Kidney capillary endothelial cell (primary cell): Measurements from ENCODE around the gene CSNK1G2.

Source experiments
- DNase-seq: peaks from one replicate; pipeline ENCODE4 v3.0.0-alpha.2; 2018; ENCODE audit warnings: low spot score

The CSNK1G2 gene

DNA sequence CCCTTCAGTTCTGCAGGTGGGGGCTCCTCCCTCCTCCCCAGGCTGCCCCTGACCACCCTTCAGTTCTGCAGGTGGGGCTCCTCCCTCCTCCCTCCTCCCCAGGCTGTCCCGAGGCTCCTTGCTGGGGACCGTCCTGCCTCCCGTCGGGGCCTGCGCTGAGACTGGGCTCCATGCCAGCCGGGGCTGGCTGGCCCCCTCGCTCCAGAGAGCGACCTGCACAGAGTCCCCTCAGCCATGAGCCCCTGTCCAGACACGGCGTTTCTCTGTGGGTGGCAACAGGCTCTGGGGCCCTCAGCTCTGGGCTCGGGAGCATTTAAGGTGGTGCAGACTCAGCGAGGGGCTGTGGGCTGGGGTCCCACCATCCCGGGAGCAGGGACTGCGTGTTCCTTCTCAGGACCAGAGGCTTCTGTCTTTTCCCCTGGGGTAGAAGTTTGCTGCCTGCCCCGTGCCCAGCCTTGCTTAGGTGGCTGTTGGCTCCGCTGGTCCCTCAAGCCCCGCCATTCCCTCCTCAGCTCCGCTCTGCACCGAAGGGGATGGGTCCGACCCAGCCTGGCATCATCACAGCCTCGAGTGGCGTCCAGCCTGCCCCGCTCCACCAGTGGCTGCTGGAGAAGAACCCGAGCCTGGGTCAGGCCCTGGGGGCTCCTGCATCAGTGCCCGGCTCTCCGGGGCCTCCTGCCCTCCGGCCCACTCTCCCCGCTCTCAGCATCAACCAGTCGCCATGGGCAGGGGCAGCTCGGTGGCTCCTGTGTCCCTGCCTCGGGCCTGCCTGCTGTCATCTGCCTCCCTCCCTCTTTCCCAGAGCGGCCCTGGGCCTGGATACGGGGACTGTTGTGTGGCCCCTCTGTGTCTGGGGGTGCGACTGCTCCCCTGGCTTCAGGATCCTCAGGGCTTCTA is 27.6 kb downstream of the CSNK1G2 start:
- no peak for DNase-seq

DNA sequence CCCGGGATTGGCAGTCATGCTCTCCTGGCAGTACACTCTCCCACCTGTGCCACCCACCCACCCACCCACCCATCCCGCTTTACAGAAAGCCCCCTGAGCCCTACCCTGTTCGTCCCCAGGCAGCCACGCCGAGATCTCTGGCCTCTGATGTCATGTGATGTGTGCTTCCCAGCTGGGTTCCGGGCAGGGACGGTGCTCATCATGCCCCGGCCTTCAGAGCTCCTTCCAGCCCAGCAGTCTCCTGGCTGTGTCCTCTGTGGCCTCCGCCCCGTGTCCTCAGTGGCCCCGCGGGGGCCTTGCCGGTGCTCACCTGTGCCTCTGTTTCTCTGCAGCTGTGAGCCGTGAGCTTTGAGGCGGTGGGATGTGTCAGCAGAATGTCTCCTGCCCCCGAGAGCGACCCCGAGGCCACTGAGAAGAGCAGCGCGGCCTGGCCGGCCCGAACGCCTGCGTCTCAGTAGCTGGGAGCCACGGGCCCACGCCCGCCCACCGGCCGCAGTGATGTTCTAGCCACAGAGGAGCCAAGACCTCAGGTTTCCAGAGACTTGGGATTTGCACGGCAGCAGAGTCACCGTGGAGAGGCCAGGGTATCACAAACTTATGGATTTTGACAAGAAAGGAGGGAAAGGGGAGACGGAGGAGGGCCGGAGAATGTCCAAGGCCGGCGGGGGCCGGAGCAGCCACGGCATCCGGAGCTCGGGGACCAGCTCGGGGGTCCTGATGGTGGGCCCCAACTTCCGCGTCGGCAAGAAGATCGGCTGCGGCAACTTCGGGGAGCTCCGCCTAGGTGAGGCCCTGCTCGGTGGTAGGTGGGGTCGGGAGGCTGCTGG is 28.4 kb downstream of the CSNK1G2 start:
- DNase-seq, result no peak

DNA sequence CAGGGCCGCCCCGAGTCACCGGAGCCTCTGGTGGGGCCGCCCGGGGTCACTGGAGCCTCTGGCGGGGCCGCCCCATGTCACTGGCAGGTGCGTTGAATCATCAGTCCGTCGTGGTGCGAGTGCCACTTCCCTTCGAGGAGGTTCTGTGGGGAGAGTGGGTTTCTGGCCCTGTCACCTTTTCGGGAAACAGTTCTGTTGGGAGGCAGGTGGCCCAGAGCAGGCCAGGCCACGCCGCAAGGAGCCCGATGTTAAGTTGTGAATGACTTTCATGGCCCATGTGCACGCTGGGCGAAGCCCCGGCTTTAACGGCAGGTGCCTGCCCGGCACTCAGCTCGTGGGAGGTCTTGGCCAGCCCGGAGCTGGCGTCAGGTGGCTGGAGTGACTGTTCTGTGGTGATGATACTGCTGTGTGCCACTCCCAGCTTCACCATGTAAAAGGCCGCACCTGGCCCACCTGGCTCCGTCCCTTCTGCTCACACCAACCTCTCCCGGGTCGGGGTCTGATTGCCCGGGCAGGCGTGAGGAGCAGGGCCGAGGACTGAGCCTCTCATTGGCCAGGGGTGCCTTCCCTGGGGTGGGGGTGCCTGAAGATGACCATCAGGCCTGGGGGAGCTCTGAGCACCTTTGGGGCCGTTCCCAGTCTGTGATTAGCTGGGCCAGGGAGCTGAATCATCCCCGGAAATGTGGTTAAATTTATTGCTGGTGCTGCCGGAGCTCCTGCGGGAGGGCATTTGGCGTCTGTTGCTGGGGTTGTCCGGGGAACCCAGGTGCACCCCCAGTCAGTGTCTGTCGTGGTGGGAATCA is 29.2 kb downstream of the CSNK1G2 start:
- no peak for DNase-seq

DNA sequence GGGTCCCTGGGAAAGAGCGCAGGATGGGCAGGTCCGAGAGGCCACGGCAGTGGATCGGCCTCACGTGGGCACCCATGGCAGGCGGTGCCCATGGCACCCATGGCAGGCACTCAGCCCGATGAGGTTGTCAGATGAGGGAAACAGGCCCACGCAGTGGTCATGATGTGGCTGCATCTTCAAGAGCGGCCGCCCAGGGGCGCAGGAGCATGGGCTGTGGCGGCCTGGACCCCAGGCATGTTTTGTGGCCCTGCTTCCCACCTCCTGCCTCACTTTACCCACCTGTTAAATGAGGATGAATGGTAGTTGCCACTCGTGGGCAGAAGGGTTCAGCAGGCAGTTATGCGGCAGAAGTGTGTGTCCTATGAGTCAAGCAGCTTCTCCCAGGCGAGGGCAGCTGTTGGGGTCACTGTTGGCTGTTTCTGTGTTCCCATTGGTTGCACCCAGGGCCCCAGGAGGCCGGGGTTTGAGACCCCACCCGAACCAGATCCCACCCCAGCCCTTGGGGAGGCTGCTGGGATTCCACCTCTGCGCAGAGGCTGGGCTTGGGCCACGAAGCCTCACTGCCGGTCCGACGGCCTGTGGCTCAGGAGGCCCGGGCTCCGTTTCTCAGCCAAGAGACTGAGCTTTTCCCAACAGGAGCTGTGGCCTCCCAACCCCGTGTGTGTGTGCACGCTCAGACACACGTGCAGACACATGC is 30.0 kb downstream of the CSNK1G2 start:
- no peak for DNase-seq

DNA sequence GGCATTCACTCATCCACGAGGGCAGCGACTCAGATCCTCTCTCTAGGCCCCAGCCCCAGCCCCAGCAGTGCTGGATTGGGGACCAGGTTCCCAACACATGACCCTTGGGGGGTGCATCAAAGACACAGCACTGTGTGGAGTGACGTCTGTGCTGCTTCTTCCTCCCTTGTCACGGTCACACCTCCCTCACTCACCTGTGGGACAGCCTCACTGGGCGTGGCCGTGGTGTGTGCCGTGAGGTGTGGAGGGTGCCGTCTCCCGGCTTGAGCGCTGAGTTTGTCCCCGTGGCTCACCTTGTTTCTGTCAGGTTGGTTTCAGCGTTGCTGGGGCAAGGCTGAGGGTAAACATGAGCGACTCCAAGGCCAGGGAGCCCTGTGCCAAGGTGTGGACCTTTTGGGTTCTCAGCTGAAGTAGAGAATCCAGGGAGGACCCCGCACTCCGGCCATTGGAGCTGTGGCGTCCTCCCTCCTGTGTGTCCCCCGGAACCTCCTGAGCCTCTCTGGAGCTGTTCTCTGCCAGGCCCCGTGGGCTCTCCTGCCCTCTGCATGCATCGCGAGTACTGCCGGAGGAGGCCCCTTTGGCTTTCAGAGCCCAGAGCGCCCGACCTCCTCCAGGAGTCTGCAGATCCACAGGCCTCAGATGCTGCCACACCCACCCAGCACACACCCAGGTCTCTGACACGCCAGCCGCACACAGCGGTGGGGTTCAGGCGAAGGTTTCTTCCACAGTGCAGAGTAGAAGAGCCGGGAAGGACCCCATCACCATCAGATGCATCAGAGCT is 33.6 kb downstream of the CSNK1G2 start:
- DNase-seq, result no peak

DNA sequence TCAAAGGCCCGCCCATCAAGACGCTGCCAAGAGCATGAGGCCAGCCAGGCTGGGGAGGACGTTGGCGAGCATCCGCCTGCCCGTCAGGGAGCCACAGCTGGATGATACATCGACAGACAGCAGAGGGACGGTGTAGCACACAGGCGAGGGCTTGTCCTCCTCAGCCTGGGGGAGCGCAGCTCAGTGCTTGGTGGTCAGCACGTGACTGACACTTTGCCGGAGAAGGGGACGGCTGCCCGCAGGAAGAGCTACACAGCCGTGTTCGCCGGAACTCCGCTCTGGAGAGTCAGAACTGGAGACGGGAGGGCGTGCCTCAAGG is 34.1 kb downstream of the CSNK1G2 start:
- DNase-seq, result no peak

DNA sequence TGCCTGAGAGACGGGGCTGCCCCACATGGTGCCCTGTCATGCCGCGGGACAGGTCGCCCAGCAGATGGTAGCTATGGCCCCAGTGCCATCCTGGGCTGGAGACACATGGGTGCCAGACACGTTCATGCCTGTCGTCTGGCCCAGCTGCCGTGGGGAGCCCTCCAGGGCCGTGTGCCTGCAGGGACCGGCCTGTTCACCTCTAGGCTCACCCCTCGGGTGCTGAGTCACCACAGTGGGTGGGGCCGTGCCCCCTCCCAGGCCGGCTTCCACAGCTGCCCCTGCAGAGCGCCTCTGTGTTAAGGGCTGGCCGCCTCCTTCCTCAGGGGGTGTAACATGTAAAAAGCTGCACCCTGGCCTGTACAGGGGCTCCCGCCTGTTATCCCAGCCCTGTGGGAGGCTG is 36.1 kb downstream of the CSNK1G2 start:
- no peak for DNase-seq

DNA sequence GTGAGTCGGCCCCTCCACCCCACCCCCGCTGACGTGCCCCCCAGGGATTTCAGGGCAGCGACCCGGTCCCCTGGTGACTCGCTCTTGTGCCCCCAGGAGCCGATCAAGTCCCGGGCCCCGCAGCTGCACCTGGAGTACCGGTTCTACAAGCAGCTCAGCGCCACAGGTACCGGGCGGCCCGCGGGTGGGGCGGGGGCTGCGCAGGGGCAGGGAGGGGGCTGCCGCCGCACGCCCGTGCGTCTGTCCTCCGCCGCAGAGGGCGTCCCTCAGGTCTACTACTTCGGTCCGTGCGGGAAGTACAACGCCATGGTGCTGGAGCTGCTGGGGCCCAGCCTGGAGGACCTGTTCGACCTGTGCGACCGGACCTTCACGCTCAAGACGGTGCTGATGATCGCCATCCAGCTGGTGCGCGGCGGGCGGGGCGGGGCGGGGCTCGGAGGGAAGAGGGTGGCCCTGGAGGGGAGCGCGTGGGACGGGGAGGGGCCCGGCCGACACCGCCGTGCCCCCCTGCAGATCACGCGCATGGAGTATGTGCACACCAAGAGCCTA is 37.4 kb downstream of the CSNK1G2 start:
- no peak for DNase-seq

DNA sequence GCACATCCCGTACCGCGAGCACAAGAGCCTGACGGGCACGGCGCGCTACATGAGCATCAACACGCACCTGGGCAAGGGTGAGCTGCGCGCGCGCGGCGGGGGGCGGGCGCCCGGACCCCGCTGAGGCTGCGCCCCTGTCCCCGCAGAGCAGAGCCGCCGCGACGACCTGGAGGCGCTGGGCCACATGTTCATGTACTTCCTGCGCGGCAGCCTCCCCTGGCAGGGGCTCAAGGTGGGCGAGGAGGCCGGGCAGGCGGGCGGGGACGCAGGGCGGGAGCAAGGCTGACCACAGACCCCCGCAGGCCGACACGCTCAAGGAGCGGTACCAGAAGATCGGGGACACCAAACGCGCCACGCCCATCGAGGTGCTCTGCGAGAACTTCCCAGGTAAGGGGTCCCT is 38.0 kb downstream of the CSNK1G2 start:
- no peak for DNase-seq

DNA sequence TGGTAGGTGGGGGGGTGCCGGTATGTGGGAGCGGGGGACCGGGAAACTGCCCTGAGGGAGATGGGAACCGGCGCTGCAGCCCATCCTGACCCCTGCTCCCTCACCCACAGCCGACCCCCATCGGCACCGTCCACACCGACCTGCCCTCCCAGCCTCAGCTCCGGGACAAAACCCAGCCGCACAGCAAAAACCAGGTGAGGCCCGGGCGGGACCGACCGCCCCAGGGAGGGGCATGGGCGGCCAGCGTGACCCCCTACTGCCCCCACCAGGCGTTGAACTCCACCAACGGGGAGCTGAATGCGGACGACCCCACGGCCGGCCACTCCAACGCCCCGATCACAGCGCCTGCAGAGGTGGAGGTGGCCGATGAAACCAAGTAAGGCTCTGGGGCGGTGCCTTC is 38.7 kb downstream of the CSNK1G2 start:
- no peak for DNase-seq

DNA sequence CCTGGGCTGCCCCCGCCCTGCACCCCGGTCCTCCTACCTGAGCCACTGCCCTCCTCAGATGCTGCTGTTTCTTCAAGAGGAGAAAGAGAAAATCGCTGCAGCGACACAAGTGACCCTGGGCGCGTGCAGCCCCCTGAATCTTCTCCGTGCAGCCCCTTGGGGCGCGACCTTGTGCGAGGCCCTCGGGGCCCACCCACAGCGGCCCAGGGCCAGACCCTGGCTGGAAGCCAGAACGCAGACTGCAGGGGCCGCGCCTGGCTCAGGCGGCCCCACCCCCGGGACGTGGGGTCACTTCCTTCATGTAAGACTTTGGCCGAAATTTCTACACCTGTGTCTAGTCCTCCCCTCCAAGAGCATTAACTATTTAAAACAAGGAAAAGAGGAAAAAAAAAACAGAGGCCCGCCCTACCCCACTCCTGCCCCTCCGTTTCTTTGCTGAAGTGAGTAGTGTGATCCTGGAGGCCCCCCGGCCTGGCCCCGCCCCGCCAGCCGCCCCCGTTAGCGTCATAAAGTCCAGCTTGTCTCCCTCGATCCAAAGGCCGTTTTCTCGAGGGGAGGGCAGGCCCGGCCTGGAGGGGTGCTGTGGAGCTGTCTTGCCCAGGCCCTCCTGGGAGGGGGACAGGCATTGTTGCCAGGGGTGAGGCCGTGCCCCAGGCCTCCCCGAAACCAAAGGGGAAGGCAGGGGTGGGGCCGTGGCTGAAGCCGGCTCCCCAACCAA is 39.3 kb downstream of the CSNK1G2 start:
- no peak for DNase-seq

DNA sequence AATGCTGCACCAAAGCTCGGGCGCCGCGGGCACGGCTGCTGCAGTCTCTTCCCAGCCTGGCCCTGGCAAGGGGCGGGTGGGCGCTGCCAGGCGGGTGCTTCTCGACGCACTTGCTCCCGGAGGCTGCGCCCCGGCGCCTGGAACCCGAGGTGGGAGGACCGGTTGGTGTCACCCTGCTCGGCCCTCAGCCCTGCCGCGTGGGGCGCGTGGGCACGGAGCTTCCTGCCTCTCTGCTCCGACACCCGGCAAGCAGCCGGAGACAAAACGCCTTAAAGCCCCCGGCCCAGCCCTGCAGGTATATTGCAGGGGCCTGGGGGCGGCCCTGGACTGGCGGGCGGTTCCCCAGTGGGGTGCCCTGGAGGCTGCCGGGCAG is 39.8 kb downstream of the CSNK1G2 start:
- no peak for DNase-seq

DNA sequence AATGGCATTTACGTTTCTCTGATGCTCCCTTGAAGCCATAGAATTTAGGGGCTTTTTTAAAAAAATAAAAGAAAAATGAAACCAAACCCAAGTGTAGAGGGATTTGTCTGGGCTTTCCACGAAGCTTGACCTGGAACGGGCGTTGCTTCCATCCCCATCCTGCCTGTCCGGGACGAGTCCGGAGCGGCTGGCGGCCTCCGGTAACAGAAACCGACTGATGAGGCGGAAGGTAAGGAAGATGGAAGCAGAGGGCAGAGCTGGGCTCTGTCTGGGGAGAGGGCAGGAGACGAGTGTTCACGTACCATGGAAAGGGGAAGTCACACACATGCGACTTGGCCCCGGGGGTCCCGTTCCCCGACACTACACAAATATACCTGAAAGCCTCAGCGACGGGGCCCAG is 40.3 kb downstream of the CSNK1G2 start:
- DNase-seq, result no peak

DNA sequence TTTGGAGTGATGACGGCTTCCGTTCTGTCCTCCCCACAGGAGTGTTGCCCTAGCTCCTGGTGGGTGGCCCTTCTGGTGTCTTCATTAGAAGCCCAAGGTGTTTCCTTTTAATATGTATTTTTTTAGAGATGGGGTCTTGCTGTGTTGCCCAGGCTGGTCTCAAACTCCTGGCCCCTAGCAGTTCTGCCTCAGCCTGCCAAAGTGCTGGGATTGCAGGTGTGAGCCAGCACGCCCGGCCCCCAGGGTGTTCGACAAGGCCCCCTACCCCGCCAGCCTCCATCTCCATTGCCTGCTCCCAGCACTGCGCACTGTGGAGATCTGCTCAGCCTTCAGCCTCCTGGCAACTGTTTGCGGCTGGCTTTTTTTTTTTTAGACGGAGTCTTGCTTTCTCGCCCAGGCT is 43.4 kb downstream of the CSNK1G2 start:
- DNase-seq, result no peak

DNA sequence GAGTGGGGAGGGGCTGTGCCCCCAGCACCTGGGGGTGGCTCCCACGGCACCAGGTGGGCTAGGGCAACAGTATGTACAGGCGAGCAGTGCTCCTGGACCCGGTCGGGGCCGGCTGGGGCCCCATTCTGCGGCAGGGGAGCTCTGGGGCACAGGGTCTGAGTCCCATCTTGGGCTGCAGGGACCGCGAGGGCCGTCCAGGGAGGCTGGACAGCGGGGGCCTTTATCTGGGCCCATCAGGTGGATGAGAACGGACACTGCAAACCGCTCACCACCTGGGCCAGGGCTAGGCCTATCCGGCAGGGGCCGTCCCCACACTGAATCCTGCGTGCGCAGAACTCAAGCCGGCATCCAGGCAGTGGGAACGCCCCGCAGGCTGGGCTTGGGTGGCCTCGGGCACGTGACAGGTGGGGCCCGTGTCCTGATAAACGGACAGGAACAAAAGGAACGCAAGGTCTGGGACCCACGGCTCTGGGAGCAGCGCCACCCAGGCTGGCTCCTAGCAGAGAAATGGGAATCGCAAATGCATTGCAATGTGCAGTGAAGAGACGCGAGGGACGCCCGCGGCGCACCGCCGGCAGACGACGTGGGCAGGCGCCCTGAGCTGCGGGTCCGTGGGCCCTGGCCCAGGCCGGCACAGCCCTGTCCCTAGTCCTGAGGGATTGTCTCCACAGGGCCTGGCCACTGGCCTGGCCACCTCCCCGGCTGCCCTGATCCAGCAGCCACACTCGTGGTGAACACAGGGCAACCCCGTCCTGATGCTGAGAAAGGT is 44.8 kb downstream of the CSNK1G2 start:
- DNase-seq, result no peak

DNA sequence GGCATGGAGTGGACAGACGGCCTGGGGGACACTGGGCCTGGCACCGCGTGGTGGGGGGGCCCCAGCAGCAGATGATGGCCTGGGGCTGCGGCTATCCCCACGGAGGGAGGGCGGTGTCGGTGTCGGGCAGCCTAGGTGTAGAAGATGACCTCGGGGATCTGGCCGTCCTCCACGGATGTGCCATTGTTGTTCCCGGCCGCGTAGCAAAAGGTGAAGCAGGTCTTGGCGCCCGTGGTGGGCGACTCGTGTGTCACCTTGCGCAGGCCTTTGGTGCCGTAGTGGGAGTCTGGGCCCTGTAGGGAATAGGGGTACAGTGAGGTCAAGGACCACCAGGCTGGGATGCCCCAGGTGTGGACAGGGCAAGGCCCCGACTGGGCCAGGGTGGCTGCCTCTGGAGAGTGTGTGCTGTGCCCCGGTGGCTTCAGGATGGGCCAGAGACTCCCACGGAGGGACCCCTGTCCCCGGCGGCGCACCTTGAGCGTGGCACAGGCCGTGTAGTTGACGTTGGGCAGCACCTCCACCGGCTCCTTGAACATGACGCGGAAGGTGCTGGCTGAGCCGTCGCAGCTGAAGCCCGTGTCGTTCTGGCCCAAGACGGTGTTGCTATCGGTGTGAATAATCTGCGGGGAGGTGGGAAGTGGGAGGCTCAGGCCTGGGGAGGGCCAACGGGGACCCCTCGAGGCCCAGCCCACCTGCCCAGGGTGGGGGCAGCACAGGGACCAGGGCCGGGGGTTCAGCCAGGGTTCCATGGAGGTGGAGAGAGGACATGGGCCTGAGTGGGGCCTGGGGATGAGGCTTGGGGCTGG is 45.6 kb downstream of the CSNK1G2 start:
- no peak for DNase-seq

DNA sequence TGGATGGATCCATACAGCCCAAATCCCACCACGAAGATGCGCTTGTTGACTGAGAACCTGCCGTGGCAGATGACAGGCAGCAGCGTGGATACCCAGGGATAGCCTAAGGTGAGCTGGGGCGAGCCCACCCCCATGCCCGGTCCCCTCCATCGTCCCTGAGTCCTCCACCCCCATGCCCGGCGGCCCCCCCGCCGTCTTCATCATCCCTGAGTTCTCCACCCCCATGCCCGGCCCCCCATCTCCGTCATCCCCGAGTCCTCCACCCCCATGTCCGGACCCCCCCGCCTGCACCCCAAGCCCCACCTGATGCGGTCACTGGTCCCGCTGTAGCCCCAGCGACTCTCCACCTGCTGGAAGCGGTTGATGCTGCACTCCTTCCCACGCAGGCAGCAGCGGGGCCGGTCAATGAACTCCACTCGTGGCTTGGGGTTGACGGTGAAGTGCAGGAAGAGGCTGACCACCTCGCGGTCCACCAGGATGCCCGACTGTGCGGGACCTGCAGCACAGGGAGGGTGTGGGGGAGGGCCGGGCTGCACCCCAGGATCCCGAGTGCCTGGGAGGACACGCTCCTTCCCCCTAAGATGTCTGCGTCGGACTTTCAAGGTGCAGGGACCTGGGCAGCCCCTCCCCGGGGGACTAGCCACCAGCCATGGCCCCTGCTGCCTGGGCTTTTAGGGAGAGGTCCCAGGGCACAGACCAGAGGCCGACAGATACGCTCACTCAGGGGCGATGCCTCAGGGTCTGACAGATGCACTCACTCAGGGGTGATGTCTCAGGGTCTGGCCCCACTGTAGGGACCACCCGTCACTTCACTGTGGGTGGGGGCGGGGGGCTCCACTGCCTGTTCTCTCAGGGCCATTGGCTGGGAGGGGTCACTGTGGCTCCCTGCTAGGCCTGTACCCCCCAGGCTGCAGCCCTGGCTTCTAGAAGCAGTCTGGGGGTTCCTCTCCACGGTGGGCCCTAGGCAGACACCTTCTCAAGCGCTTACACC is 46.5 kb downstream of the CSNK1G2 start:
- no peak for DNase-seq
